ENCODE data around the gene HAL. TPM values are rescaled to one million over a fixed set of nuclear protein-coding genes. Genes with fewer than 3 reads are reported as not detected.

HAL gene
- total and polyA plus RNA-seq, 2 of the 8 experiments (the other 6 are each of a cell fraction or from before 2014, with no cell fraction given) = 0.12 to 0.17 TPM

- FAIRE-seq (no peak), DNase-seq (ENCODE audit: low read depth in 1 of 2, low spot score in 2 of 2) (no peak)
- Histone ChIP-seq H3K79me1 (ENCODE audit: low read depth, low read length) (no peaks in the 10 kb centered on the region), H2BK15ac (ENCODE audit: low read length) (no peak overlapping the region), H2BK20ac (ENCODE audit: low read length) (no peak overlapping the region), H3K4me2 (ENCODE audit: insufficient read depth in 1 of 2, low read depth in 2 of 2, low read length in 2 of 2) (no peak overlapping the region), H3K36me3 (ENCODE audit: control insufficient read depth in 2 of 4, insufficient read depth in 4 of 4, low read length in 3 of 4) (peaks cover 2 to 54% (median 13%) of the 10 kb centered on the region in 4 experiments; a peak in 7 of 8 replicates), H3K23me2 (ENCODE audit: low read depth, low read length) (no peaks in the 10 kb centered on the region), H2BK5ac (ENCODE audit: low read depth, low read length) (no peak overlapping the region), H3K14ac (ENCODE audit: insufficient read length) (no peak overlapping the region), H2AFZ (ENCODE audit: low read length) (no peak overlapping the region), H3K18ac (ENCODE audit: extremely low read depth, low read length) (no peak overlapping the region), H4K8ac (ENCODE audit: extremely low read depth, insufficient read depth, low read length) (no peak overlapping the region), H4K20me1 (replicated peaks in 1 of 2; ENCODE audit: control insufficient read depth in 1 of 2, insufficient read depth in 2 of 2, low read length in 2 of 2) (no peaks in the 10 kb centered on the region), H3K56ac (replicated peaks; ENCODE audit: insufficient read length, low read depth, low read length) (no peak overlapping the region), H4K5ac (ENCODE audit: insufficient read length, low read depth, low read length) (no peak overlapping the region), H3K4me3 (ENCODE audit: extremely low read depth in 1 of 4, insufficient read depth in 2 of 4, low read depth in 3 of 4, low read length in 4 of 4) (no peak overlapping the region), H3K79me2 (ENCODE audit: control insufficient read depth in 1 of 2, insufficient read depth in 2 of 2, low read length in 2 of 2) (no peaks in the 10 kb centered on the region), H2AK5ac (ENCODE audit: low read depth, low read length) (no peak overlapping the region), H2BK120ac (replicated peaks; ENCODE audit: low read depth, low read length) (no peak overlapping the region), H3K9ac (replicated peaks in 1 of 4; ENCODE audit: extremely low read depth in 1 of 4, low read depth in 3 of 4, low read length in 3 of 4) (no peak overlapping the region), H3K27ac (ENCODE audit: low read depth, low read length) (no peak overlapping the region), H3K4me1 (replicated peaks in 1 of 4; ENCODE audit: control insufficient read depth in 3 of 4, insufficient read depth in 4 of 4, low read length in 3 of 4) (peaks cover 0 to 3% (median 0%) of the 10 kb centered on the region in 4 experiments; a peak in 1 of 7 replicates), H3K9me3 (ENCODE audit: insufficient read depth in 2 of 2, low read depth in 1 of 2, low read length in 1 of 2) (no peaks in the 10 kb centered on the region), H3K23ac (ENCODE audit: insufficient read length) (no peak overlapping the region), H4K91ac (replicated peaks; ENCODE audit: insufficient read length, low read length) (no peak overlapping the region), H3K27me3 (replicated peaks in 1 of 4; ENCODE audit: control insufficient read depth in 3 of 4, extremely low read depth in 1 of 4, insufficient read depth in 3 of 4, low read length in 3 of 4) (no peaks in the 10 kb centered on the region), H3K4ac (replicated peaks; ENCODE audit: insufficient read length, low read depth, low read length) (no peak overlapping the region), H2BK12ac (ENCODE audit: low read depth, low read length) (no peak overlapping the region)
- WGBS, 2 experiments (ENCODE audit: extremely low coverage in 1 of 2, insufficient coverage in 1 of 2, insufficient read length in 1 of 2, insufficient replicate concordance in 2 of 2, low coverage in 1 of 2, low lambda C conversion rate in 2 of 2, missing lambda C conversion rate in 1 of 2) = 89% methylated on average over 5 of the region's 5 CpGs; no CpG with 5 or more reads in 1 of the 2 experiments
- no peak for TF ChIP-seq SIN3A (conservative IDR thresholded peaks at IDR 0.05 in 1 of 2, IDR thresholded peaks at IDR 0.05 in 1 of 2; ENCODE audit: low read depth in 1 of 2, low read length in 2 of 2)
- no peak for TF ChIP-seq RFX5 (IDR thresholded peaks at IDR 0.05; ENCODE audit: borderline replicate concordance, low read depth, low read length)
- TF ChIP-seq SAP30 (IDR thresholded peaks at IDR 0.05; ENCODE audit: insufficient read depth, insufficient replicate concordance, low read length) = no peak
- TF ChIP-seq CHD1 (IDR thresholded peaks at IDR 0.05; ENCODE audit: low read depth, low read length) = no peak
- no peak for TF ChIP-seq GABPA (IDR thresholded peaks at IDR 0.05; ENCODE audit: borderline replicate concordance, insufficient read depth, low read length)
- no peak for TF ChIP-seq BRCA1 (IDR thresholded peaks at IDR 0.05; ENCODE audit: low read depth, low read length)
- POLR2A ChIA-PET (ENCODE audit: partially characterized antibody) = no interaction called here
- CTCF ChIA-PET (ENCODE audit: partially characterized antibody) = interaction anchor here (0.5 to 8.7 kb wide), 11 partner anchors 11 to 109 kb away, joined by 3 to 149 read pairs (median 13); no protein-coding TSS in a partner anchor
Observed at GRCh38 chr12:96000858-96001257, 4.7 kb upstream of the HAL start.
